H9 (cell line): ENCODE measurements around the gene TMEM95. TPM values are rescaled to one million over a fixed set of nuclear protein-coding genes. Genes with fewer than 3 reads are reported as not detected.

Experiments
- DNase-seq: peaks from one replicate; pipeline ENCODE4 v3.0.0-alpha.2; 2017
- H2AFZ ChIP-seq: one replicate; pipeline ENCODE4 v1.6.1; 2013; ENCODE audit warnings: mild to moderate bottlenecking, low read length, control low read depth, moderate library complexity
- H2AK5ac ChIP-seq: 2 replicates; pipeline ENCODE4 v1.6.1; 2013; ENCODE audit warnings: low read length, control low read depth, mixed read lengths; ENCODE audit not compliant: insufficient read length
- H2BK120ac ChIP-seq: one replicate; pipeline ENCODE4 v1.6.1; 2013; ENCODE audit warnings: low read depth, mild to moderate bottlenecking, low read length, control low read depth, inconsistent platforms; ENCODE audit not compliant: poor library complexity, severe bottlenecking
- H2BK12ac ChIP-seq: 2 replicates; pipeline ENCODE4 v1.6.1; 2013; ENCODE audit warnings: low read length, control low read depth, mixed read lengths, low read depth; ENCODE audit not compliant: insufficient read length
- H2BK15ac ChIP-seq: 2 replicates; pipeline ENCODE4 v1.6.1; 2013; ENCODE audit warnings: low read depth, low read length, control low read depth
- H2BK20ac ChIP-seq: one replicate; pipeline ENCODE4 v1.6.1; 2013; ENCODE audit warnings: low read depth, mild to moderate bottlenecking, low read length, control low read depth, inconsistent platforms; ENCODE audit not compliant: poor library complexity, severe bottlenecking
- H2BK5ac ChIP-seq: 2 replicates; pipeline ENCODE4 v1.6.1; 2013; ENCODE audit warnings: low read length, control low read depth, mixed read lengths; ENCODE audit not compliant: insufficient read length
- H3K14ac ChIP-seq: 2 replicates; pipeline ENCODE4 v1.6.1; 2013; ENCODE audit warnings: low read length, control low read depth; ENCODE audit not compliant: insufficient read depth
- H3K18ac ChIP-seq: 2 replicates; pipeline ENCODE4 v1.6.1; 2013; ENCODE audit warnings: low read depth, mild to moderate bottlenecking, mixed read lengths, low read length, control low read depth; ENCODE audit not compliant: insufficient read length
- H3K23ac ChIP-seq: 2 replicates; pipeline ENCODE4 v1.6.1; 2013; ENCODE audit warnings: low read length, control low read depth, mixed read lengths, low read depth; ENCODE audit not compliant: insufficient read length
- H3K23me2 ChIP-seq: 2 replicates; pipeline ENCODE4 v1.6.1; 2013; ENCODE audit warnings: low read depth, mild to moderate bottlenecking, mixed read lengths, low read length, control low read depth; ENCODE audit not compliant: insufficient read length, poor library complexity, severe bottlenecking
- H3K27ac ChIP-seq: 2 replicates; pipeline ENCODE4 v1.5.1; 2013; ENCODE audit warnings: low read length, control low read depth, mixed read lengths, low read depth; ENCODE audit not compliant: insufficient read length
- H3K27me3 ChIP-seq: 2 replicates; pipeline ENCODE4 v1.6.1; 2013; ENCODE audit warnings: low read length, control low read depth, inconsistent platforms; ENCODE audit not compliant: insufficient read depth
- H3K4ac ChIP-seq: 2 replicates; pipeline ENCODE4 v1.6.1; 2013; ENCODE audit warnings: low read depth, mild to moderate bottlenecking, control low read depth, inconsistent platforms, low read length, moderate library complexity
- H3K4me1 ChIP-seq: 2 replicates; pipeline ENCODE4 v1.6.1; 2013; ENCODE audit warnings: low read length, control low read depth, inconsistent platforms; ENCODE audit not compliant: insufficient read depth
- H3K4me2 ChIP-seq: 2 replicates; pipeline ENCODE4 v1.6.1; 2013; ENCODE audit warnings: low read length, control low read depth, mixed read lengths; ENCODE audit not compliant: insufficient read length, insufficient read depth
- H3K56ac ChIP-seq: 2 replicates; pipeline ENCODE4 v1.6.1; 2013; ENCODE audit warnings: low read depth, mild to moderate bottlenecking, mixed read lengths, low read length, control low read depth; ENCODE audit not compliant: insufficient read length
- H3K79me1 ChIP-seq: 2 replicates; pipeline ENCODE4 v1.6.1; 2013; ENCODE audit warnings: low read depth, mild to moderate bottlenecking, moderate library complexity, low read length, control low read depth, inconsistent platforms; ENCODE audit not compliant: insufficient read depth, poor library complexity, severe bottlenecking
- H3K79me2 ChIP-seq: 2 replicates; pipeline ENCODE4 v1.6.1; 2013; ENCODE audit warnings: low read length, control low read depth, inconsistent platforms; ENCODE audit not compliant: insufficient read depth
- H3K9ac ChIP-seq: 2 replicates; pipeline ENCODE4 v1.6.1; 2013; ENCODE audit warnings: low read length, control low read depth, mixed read lengths; ENCODE audit not compliant: insufficient read length; ENCODE audit errors: extremely low read depth
- H3K9me3 ChIP-seq: one replicate; pipeline ENCODE4 v1.6.1; 2013; ENCODE audit warnings: low read depth, low read length, inconsistent platforms; ENCODE audit not compliant: control insufficient read depth
- H3T11ph ChIP-seq: one replicate; pipeline ENCODE4 v1.6.1; 2013; ENCODE audit warnings: mild to moderate bottlenecking, low read length, control low read depth, inconsistent platforms
- H4K20me1 ChIP-seq: one replicate; pipeline ENCODE4 v1.6.1; 2013; ENCODE audit not compliant: control insufficient read depth, insufficient read length, insufficient read depth
- H4K5ac ChIP-seq: 2 replicates; pipeline ENCODE4 v1.6.1; 2013; ENCODE audit warnings: low read depth, mild to moderate bottlenecking, mixed read lengths, low read length, control low read depth; ENCODE audit not compliant: insufficient read length
- H4K8ac ChIP-seq: replicated peaks from 2 replicates; pipeline ENCODE4 v1.6.1; 2013; ENCODE audit warnings: low read length, control low read depth, mixed read lengths, low read depth; ENCODE audit not compliant: insufficient read length
- H4K91ac ChIP-seq: 2 replicates; pipeline ENCODE4 v1.6.1; 2013; ENCODE audit warnings: low read depth, mild to moderate bottlenecking, moderate library complexity, mixed read lengths, low read length, control low read depth; ENCODE audit not compliant: insufficient read length
- H3K27ac Mint-ChIP-seq, 3 experiments: 2 replicates in 2 of 3; 3 replicates in 1 of 3; pipeline ENCODE4 v1.8.0; 2020 to 2021; ENCODE audit warnings: mixed read lengths in 3 of 3, mild to moderate bottlenecking in 1 of 3, moderate library complexity in 1 of 3
- H3K27me3 Mint-ChIP-seq: 2 replicates; pipeline ENCODE4 v1.8.0; 2021; ENCODE audit warnings: low read depth, mild to moderate bottlenecking, moderate library complexity, mixed read lengths
- H3K36me3 Mint-ChIP-seq, 3 experiments: 2 replicates in 2 of 3; 3 replicates in 1 of 3; pipeline ENCODE4 v1.8.0; 2020 to 2021; ENCODE audit warnings: low read depth in 3 of 3, mixed read lengths in 3 of 3; ENCODE audit not compliant: insufficient read depth in 1 of 3
- H3K4me1 Mint-ChIP-seq, 2 experiments: 2 replicates each; pipeline ENCODE4 v1.8.0; 2020; ENCODE audit warnings: mixed read lengths in 2 of 2
- H3K4me3 Mint-ChIP-seq, 2 experiments: 2 replicates in 1 of 2; 3 replicates in 1 of 2; pipeline ENCODE4 v1.8.0; 2020 to 2021; ENCODE audit warnings: mild to moderate bottlenecking in 2 of 2, mixed read lengths in 2 of 2, moderate library complexity in 1 of 2
- H3K9me3 Mint-ChIP-seq, 2 experiments: 2 replicates in 1 of 2; 3 replicates in 1 of 2; pipeline ENCODE4 v1.8.0; 2020; ENCODE audit warnings: mild to moderate bottlenecking in 2 of 2, mixed read lengths in 2 of 2, moderate library complexity in 1 of 2
- CTCF ChIP-seq: fragments of 200-600 bp; sonication (generic); conservative IDR thresholded peaks from 3 replicates; pipeline ENCODE4 v1.8.0; 2021; ENCODE audit warnings: antibody characterized with exemption, mild to moderate bottlenecking
- WGBS: extraction: QIAGEN DNeasy Blood & Tissue Kit; methylation state at CpG from one replicate; pipeline ENCODE4 v1.1.7; 2013; ENCODE audit warnings: missing lambda C conversion rate, low lambda C conversion rate, mixed read lengths; ENCODE audit not compliant: insufficient read length; ENCODE audit errors: extremely low coverage; 5-methylcytosine and 5-hydroxymethylcytosine counted together
- total RNA-seq: library from RNA; stranded (reverse); gene quantifications from 2 replicates; pipeline ENCODE4 v1.2.1, GENCODE V29; 2021

TMEM95 gene
- total RNA-seq, 1 experiment from 2014 or later, result not detected

- H2BK12ac ChIP-seq, result no peak overlapping the region
- no peak overlapping the region for H3K23ac ChIP-seq
- H4K8ac ChIP-seq, result no peak overlapping the region
- peaks cover 12% of the 10 kb centered on the region for H3K23me2 ChIP-seq
- H3K79me1 ChIP-seq, result no peaks in the 10 kb centered on the region
- H3K56ac ChIP-seq, result no peak overlapping the region
- Mint-ChIP-seq H3K27ac (no peak overlapping the region; a peak in 1 of 7 replicates), H3K27me3 (peaks cover 2% of the 10 kb centered on the region), H3K36me3 (peaks cover 27 to 56% (median 41%) of the 10 kb centered on the region in 3 experiments), H3K4me3 (no peak overlapping the region; a peak in 1 of 5 replicates), H3K9me3 (no peaks in the 10 kb centered on the region; a peak in 1 of 5 replicates), H3K4me1 (peaks cover 22% of the 10 kb centered on the region in 2 experiments)
- no peaks in the 10 kb centered on the region for H3K79me2 ChIP-seq
- H3K4ac ChIP-seq, result no peak overlapping the region
- WGBS, result no CpG with 5 or more reads among the region's 19 CpGs
- no peak overlapping the region for H2AFZ ChIP-seq
- H3K4me1 ChIP-seq, result peaks cover 7% of the 10 kb centered on the region; the same call in 1 of the 2 replicates
- H2AK5ac ChIP-seq, result no peak overlapping the region
- no peak overlapping the region for H2BK120ac ChIP-seq
- H4K91ac ChIP-seq, result no peak overlapping the region
- peaks cover 2% of the 10 kb centered on the region for H4K20me1 ChIP-seq
- no peaks in the 10 kb centered on the region for H3K9me3 ChIP-seq
- no peak for TF ChIP-seq CTCF
- no peak overlapping the region for H3K9ac ChIP-seq
- H2BK15ac ChIP-seq, result no peak overlapping the region
- no peak overlapping the region for H3K27ac ChIP-seq
- H3T11ph ChIP-seq, result no peak overlapping the region
- H3K4me2 ChIP-seq, result no peak overlapping the region
- no peak overlapping the region for H3K14ac ChIP-seq
- no peaks in the 10 kb centered on the region for H3K27me3 ChIP-seq
- no peak overlapping the region for H2BK5ac ChIP-seq
- no peak overlapping the region for H3K18ac ChIP-seq
- H4K5ac ChIP-seq, result no peak overlapping the region
- peak; percentile 46 for DNase-seq
- no peak overlapping the region for H2BK20ac ChIP-seq
These were observed 35.3 kb downstream of the TMEM95 start for GRCh38 chr17:7389924-7390910.
